PFSK-1 (cell line): ENCODE results near the gene NPR1.
A peak's percentile ranks its signal among the peaks of the same experiment; 100 is the strongest.

Experiments
- FOXP2 ChIP-seq: optimal IDR thresholded peaks from 2 replicates; pipeline ENCODE3; 2011; ENCODE audit warnings: borderline replicate concordance, control low read depth, inconsistent platforms; ENCODE audit not compliant: insufficient read depth; ENCODE audit errors: extremely low read length, extremely low read depth
- POLR2AphosphoS5 ChIP-seq: IDR thresholded peaks from 2 replicates; pipeline ENCODE4 v1.6.1; 2012; ENCODE audit warnings: low read depth, mild to moderate bottlenecking, control low read depth, low read length, moderate library complexity
- REST ChIP-seq, 2 experiments: IDR thresholded peaks; 2 replicates each; pipeline versions ENCODE4 v1.6.1 to v1.8.0; 2011 to 2012; ENCODE audit warnings: low read depth in 2 of 2, low read length in 2 of 2, control low read depth in 1 of 2, inconsistent platforms in 1 of 2, mild to moderate bottlenecking in 1 of 2, moderate library complexity in 1 of 2; ENCODE audit not compliant: insufficient read depth in 1 of 2
- SIN3A ChIP-seq: IDR thresholded peaks from 2 replicates; pipeline ENCODE4 v1.6.1; 2012; ENCODE audit warnings: mild to moderate bottlenecking, low read length, moderate library complexity, borderline replicate concordance; ENCODE audit not compliant: insufficient read depth
- TAF1 ChIP-seq: IDR thresholded peaks from 2 replicates; pipeline ENCODE4 v1.6.1; 2012; ENCODE audit warnings: low read length, control low read depth, borderline replicate concordance; ENCODE audit not compliant: insufficient read depth

NPR1 gene

GRCh38 chr1:153670859-153671627, 7.4 kb upstream of the NPR1 start, which contains the start of gene ILF2:
Gene ILF2, minus strand, starts transcription at chr1:153670993. Its CDS starts 71 bp downstream, at chr1:153670922.
- TF ChIP-seq FOXP2: no peak
- TF ChIP-seq REST (IDR thresholded peaks at IDR 0.05; ENCODE audit: insufficient read depth in 1 of 2, low read depth in 2 of 2, low read length in 2 of 2): 0 out of 4 replicates have a peak, but pooled peaks of 1 of the 2 experiments have one; percentile 4
- peak; percentile 97; the same call in 1 of the 2 replicates for TF ChIP-seq TAF1
- peak; percentile 96 for TF ChIP-seq POLR2AphosphoS5

- 0 out of 2 replicates have a peak, but pooled peaks have one; percentile 18 for TF ChIP-seq TAF1
These were observed 6.7 kb upstream of the NPR1 start for GRCh38 chr1:153671628-153672353.

- TF ChIP-seq SIN3A (no peak), REST (IDR thresholded peaks at IDR 0.05; ENCODE audit: insufficient read depth in 1 of 2, low read depth in 2 of 2, low read length in 2 of 2) (no peak), TAF1 (no peak), POLR2AphosphoS5 (no peak), FOXP2 (no peak)
These were observed 5.0 kb upstream of the NPR1 start for GRCh38 chr1:153673511-153673910.

GRCh38 chr1:153677718-153678518, 570 bp upstream of the NPR1 start:
- TF ChIP-seq POLR2AphosphoS5 (no peak), SIN3A (no peak), FOXP2 (peak; percentile 13)

- no peak for TF ChIP-seq REST (IDR thresholded peaks at IDR 0.05; ENCODE audit: insufficient read depth in 1 of 2, low read depth in 2 of 2, low read length in 2 of 2)
- no peak for TF ChIP-seq SIN3A
- TF ChIP-seq POLR2AphosphoS5: no peak
- no peak for TF ChIP-seq TAF1
- TF ChIP-seq FOXP2: no peak
These were observed 1.0 kb downstream of the NPR1 start for GRCh38 chr1:153679337-153680119.
